Measurements from ENCODE around the gene BCL2L12.

DNA sequence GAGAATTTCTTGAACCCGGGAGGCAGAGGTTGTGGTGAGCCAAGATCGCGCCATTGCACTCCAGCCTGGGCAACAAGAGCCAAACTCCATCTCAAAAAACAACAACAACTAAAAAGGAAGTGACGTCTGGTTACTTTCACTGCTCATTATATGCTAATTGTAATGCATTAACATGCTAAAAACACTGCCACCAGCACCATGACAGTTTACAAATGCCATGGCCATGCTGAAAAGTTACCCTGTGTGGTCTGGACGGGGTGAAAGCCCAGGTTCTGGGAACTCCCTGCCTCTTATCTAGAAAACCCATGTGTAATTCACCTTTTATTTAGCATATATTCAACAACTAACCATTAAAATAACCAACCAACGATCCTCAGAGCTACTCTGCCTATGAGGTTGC lies 53.3 kb downstream of the BCL2L12 start:
- TF ChIP-seq, protein P1, sequence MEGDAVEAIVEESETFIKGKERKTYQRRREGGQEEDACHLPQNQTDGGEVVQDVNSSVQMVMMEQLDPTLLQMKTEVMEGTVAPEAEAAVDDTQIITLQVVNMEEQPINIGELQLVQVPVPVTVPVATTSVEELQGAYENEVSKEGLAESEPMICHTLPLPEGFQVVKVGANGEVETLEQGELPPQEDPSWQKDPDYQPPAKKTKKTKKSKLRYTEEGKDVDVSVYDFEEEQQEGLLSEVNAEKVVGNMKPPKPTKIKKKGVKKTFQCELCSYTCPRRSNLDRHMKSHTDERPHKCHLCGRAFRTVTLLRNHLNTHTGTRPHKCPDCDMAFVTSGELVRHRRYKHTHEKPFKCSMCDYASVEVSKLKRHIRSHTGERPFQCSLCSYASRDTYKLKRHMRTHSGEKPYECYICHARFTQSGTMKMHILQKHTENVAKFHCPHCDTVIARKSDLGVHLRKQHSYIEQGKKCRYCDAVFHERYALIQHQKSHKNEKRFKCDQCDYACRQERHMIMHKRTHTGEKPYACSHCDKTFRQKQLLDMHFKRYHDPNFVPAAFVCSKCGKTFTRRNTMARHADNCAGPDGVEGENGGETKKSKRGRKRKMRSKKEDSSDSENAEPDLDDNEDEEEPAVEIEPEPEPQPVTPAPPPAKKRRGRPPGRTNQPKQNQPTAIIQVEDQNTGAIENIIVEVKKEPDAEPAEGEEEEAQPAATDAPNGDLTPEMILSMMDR (IDR thresholded peaks at IDR 0.05 in 8 of 11, conservative IDR thresholded peaks at IDR 0.05 in 3 of 11) = no peak
- no peak for TF ChIP-seq POLR2AphosphoS5 (IDR thresholded peaks at IDR 0.05)

Measured in spleen (tissue), 7 donors.